T-helper 2 cell (primary cell): Measurements from ENCODE around the gene AMELX.

Experiments
- DNase-seq, 5 experiments: peaks; one replicate each; pipeline versions ENCODE4 v3.0.0 to v3.0.0-alpha.2; 2012 to 2022

The AMELX gene

DNA sequence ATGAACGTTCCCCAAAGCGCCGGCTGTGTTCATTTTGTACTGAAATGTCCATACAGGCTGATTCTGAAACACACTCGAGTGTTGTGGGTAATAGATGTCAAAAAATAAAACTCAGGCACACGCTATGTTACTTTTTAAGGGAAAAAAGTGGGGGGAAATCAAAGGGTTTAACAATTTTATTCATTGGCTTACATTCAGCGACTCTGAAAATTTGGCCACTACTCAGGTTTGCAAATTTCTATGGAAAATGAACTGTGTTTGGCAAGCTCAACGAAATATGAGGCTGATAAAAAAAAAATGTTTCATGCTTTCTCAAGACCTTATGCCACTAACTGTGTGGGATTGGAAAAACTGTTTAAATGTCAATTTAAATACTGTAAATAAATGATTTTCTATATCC is 18.5 kb downstream of the AMELX start:
- no peak for DNase-seq

DNA sequence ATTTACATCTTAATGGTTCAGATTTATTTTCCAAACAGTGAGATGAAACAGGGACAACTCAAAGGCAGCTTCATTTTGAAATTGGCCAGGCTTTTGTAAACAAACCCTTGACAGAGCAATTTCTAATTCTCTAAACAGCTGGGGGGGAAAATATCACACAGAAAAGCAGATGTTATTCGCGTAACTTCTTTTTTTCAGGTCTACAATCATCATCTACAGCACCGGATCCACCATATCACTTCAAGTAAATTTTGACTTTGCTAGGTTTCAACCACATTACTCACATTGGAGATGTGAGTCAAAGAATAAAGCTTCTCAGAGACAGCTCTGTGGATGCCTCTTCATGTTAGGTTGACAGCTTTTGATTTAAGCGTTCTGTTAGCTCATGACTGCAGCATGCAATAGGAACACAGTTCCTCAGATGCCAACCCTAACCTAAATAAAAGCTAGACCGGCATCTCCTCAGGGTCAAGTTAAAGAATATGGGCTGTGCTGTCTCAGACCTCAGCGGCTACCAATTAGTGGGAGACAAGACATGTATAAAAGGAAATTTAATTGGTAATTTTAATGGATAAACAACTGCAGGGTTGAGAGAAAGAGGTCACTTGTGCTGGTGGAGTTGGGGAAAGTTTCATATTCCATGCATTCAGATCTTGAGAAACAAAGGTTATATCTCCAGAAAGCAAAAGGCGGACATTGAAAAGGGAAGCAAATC is 26.8 kb downstream of the AMELX start:
- DNase-seq, result no peak

DNA sequence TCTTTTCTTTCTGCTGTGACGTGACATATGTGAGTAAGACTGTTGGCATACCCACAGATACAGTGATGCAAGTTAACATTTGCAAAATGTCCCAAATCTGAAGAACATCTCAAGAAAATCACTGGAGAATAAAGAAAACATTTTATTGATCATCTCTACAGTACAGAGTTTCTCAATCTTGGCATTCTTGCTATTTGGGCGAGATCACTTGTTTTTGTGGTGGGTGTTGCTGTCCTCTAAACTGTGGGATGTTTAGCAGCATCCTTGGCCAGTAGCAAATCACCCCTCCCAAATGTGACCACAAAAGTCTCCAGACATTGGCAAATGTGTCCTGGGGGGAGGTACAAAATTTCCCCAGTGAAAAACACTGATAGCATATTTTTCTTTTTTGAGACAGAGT is 28.8 kb downstream of the AMELX start:
- DNase-seq, result no peak

DNA sequence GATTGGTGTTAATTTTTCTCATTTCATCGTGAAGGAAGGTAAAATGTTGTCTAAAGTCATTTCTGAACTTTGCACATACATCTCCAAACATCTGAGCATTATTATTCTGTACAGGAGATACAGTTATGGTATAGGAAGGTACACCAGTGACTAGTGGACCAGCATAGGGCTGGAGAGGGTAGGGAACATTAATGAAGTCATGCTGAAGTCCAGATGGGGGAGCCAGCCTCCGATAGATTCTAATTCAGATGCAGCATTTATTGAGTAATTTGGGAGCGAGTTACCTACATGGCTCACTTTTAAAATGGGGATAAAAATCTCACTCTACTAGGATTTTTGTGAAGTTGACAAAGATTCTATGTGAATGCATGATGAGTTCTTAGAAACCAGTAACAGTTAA is 34.9 kb downstream of the AMELX start:
- DNase-seq, result no peak

DNA sequence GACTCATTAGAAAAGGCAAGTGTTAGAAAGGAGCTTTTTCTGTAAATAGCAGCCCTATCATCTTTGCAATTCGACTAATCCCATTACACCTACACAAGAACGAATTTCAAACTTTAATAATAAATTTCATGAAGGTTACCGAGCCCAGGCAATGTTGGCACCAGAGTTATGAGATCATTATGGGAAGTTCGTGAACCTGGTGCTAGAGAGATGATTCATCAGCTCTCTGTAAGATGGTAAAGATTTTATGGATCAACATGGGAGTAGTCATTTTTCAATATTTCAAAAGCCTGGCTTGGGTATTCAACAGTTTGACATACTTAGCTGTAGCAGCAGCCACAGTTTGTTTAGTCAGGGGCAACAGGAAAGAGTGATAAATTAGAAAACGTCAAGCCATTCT is 35.8 kb downstream of the AMELX start:
- no peak for DNase-seq

DNA sequence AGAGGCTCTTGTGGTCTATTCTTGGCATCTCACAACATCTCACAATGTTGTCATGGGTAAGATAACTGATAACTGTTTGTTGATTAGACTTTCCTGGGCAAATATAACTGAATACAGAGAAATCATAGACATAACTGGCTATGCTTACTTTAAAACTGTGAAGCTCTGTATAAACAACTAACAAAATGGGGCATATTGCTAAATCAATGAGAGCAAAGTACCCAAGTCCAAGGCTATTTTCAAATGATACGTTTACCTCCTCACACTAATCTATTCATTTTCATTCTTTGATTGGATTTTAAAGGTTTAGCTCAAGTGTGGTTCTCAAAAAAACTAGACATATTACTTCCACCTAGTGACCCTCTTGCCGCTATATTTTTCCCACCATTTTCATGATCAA is 38.6 kb downstream of the AMELX start:
- no peak for DNase-seq

DNA sequence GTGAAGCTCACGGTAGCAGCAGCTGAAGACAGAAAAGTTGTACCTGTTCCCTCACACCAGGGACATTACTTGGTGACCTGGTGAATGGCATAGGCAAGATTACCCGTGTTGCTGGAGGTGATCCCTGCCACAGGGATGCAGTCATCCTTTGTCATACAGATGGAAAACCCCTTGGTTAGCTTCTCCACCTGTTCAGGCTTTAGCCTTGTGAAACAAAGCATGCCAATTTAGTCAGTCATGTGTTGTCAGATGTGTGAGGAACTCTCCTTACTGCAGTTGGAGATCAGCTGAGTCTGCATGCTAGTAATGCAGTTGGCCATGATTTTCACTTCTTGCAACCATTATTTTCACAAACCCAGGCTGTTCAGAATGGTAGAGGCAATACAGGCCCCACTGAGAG is 41.0 kb downstream of the AMELX start:
- no peak for DNase-seq

DNA sequence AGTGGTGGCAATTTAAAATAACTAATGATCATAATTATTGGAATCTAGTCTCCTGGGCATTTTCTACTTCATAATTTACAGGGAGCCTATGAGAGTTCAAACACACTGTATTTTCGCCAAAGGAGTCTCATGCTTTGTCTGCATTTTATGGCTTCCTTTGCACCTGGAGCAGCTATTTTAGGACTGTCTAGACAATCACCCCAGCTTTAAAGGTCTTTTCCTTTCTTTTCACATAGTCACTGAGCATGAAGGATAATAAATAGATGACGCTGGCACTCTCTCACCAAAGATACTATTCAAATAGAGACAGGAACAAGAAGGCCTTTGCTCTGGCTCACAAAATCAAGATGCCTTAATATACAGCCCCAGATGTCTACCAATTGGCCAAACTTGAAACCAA is 43.0 kb downstream of the AMELX start:
- no peak for DNase-seq

DNA sequence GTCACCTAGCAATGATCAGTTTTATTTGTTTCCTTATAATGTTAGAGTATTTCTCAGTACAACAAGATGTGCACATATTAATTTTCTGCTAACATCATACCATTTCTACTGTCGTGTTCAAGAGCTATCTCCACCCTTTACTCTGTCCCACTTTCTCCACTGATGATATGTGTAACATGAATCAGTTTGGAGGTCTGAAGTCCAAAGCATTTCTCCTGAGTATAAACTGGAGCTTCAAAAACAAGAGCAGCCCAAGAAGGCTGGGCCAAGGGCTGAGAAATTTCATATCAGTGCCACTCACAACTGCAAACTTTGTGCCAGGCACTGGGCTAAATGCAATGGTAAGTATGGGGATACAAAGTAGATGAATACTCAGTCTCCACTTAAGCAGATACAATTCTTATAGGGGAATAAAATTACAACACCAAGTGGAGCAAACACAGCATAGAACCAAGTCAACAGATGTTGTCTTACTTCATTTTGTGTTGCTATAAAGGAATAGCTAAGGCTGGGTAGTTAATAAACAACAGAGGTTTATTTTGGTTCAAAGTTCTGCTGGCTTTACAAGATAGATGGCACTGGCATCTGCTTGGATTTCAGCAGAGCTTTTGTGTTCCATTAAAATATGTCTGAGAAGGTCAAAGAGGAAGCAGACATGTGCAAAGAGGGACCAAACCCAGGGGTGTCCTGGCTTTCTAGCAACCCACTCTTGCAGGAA is 44.2 kb downstream of the AMELX start:
- DNase-seq, result no peak

DNA sequence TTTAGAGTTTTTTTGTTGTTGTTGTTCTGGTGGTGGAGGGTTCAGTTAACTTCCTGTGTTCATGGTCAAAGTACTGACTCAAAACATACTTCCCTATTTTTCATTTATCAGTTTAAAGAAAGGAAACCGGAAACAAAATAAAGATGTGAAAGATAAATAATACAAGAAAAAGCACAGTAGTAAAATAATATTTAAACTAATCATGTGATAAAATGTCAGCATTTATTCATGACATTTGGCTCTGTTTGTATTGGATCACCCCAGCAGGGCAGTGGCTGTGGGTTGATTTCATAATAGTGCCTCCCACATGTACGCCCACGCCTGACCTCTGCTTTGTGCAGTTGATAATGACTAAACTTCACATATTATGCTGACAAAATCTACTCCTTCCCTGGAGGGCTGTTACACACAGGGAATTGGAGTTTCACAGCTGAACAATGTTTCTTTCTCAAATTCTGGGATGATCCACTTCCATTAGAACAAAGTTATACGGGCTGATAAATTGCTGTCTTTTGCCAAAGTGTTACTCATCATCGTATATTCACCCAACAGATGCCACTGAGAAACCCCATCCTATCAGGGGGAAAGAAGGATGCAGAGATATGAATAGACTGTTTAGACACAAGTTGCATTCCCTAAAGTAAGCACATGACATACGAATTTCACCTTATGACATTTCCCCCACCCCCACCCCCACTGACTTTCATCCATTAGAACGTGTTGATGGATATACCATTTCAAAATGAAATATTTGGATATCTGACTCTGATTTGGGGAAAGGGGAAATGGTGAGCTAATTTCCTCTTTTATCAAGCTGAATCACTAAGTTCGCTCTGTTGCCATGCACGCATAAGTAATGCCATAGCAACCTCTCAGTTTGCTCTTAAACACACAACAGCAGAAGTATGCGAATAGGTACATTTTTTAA is 48.3 kb downstream of the AMELX start:
- no peak for DNase-seq

DNA sequence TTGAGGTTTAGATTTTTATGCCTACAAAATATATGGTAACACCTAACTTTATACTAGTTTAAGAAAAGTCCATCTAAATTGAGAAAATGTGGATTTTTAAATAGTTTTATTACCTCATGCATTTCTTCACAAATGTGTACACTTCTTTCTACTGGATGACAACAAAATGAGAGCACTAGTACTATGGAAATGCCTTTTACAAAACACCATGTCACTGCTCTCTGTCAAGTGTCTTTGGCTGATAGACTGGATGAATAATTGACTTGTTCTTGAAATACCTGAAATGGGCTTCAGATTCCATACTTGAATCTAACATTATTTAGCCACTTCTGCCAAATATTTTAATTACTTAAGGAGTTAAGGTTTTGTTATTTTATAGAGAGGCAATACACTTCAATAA is 49.5 kb downstream of the AMELX start:
- no peak for DNase-seq

DNA sequence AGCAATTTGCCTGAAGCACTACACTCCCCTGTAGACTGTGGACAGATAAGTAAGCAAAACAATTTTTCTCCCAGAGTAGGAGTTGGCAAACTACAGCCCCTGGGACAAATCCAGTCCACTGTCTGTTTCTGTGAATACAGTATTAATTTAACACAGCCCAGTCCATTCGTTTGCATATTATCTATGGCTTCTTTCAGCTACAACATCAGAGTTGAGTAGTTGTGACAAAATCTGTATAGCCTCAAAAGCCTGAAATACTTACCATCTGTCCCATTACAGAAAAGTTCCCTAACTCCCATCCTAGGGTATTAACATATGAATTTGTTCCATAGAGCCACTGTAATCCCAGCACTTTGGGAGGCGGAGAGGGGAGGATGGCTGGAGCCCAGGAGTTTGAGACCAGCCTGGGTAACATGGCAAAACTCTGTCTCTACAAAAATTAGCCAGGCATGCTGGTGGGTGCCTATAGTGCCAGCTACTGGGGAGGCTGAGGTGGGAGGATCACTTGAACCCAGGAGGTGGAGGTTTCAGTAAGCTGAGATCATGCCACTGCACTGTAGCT is 53.0 kb downstream of the AMELX start:
- DNase-seq, result no peak

DNA sequence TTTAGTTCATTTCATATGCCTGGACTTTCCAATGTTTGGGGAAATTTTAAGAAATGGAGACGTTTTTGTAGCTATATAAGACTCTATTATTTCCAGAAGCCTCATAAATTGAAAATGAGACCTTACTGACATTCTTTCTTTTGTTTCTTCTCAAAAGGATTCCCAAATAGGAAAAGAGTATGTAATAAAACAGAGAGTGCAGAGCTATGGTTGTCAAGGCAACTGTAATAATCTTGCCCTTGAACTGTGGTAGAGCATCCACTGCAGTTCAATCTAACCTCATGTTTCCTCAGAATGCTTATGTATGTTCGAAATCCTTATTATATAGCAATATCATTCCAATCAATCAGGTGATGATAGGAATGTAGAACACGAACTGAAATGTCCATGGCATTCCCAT is 54.1 kb downstream of the AMELX start:
- DNase-seq, result no peak

DNA sequence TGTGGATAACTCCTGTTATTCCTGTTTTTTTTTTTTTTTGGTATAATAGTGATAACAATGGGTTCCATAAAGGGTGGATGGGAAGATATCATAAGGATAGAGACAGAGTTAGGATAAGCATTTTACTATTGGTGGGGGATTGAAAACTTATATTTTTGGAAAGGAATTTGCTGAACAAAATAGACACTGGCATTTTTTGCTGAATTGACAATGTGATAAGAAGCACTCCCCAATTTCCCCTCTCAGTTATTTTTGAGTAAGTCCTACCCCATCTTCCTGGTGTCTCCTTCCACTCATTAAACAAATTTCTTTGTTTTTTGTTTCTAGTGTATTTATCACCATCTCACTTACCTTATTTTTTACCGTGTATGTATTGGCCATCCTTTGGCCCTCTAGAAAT is 55.8 kb downstream of the AMELX start:
- no peak for DNase-seq

DNA sequence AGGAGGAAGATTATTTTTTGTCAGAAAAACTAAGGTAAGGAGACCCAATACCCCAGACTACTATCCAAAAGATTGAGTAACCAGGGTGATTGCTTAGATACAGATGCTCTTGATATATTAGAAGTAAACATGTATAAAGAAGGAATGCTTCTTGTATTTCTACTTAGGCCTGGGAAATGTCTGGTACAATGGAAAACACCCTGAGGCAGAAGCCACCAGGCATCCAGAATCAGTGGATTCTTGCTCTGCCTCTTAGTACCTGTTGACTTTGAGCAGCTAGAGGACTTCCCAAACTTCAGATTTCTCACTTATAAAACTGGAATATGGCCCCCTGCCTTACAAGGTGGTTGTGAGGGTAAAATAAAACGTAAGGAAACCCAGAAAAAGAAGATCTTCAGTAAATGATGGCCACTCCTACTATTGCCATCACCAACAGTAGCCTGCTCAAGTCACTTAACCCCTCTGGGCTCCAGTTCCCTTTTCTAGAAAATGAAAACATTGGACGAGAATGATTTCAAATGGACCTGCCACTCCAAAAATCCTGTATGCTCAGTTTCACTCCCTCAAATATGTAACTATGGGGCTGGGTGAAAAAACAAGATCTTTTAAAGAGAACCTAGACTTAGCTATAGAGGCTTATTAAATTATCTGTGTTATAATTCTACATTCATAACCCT is 56.6 kb downstream of the AMELX start:
- DNase-seq, result no peak
